GM18909 (cell line): ENCODE results near the gene STK39.
A peak's percentile ranks its signal among the peaks of the same experiment; 100 is the strongest.

Source experiments
- ATAC-seq: cut with Tn5 transposase; IDR thresholded peaks from one replicate; pipeline ENCODE4 v1.9.1; 2021; ENCODE audit warnings: mild to moderate bottlenecking; ENCODE audit not compliant: unreplicated experiment, poor library complexity

Gene STK39

GRCh38 chr2:168211664-168212163 is 35.7 kb downstream of the STK39 start:
- ATAC-seq, result peak; percentile 29

- peak; percentile 55 for ATAC-seq
These were observed 36.4 kb downstream of the STK39 start for GRCh38 chr2:168210895-168211570.

GRCh38 chr2:168210216-168210894 is 37.0 kb downstream of the STK39 start:
- no peak for ATAC-seq

DNA sequence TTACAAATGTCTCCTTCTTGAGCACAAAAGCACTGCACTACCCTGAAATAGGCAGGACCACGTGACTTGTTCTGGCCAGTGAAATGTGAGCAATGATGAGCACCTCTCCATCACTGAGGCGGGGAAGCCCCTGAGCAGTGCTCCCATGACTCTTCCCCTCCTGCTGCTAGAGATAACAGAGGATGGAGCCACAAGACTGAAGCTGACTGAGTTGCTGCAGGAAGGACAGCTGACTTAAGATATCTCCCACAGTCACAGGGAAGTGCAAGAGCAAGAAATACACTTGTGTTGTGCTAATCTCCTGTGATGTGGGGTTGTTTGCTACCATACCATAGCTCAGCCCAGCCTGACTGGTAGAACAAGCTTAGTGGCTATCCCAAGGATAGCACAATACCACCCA is 38.7 kb downstream of the STK39 start:
- ATAC-seq, result no peak

DNA sequence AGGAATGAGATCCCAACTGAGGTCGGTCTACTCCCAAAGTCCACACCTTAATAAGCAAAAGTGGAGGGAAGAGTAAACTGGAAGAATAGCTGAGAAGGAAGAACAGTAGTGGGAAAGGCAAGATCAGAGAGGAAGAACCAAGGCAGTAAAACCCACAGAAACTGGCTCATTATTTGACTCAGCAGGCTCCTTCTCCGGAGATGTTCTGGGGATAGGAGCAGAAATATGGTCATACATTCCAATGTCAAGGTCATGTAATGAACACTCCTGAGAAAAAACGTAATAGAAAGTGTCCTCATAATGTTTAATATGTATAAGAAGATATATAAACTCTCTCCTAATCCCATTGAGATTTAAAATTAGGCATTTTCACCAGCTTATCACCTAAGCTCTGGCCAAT is 39.5 kb downstream of the STK39 start:
- ATAC-seq, result no peak

DNA sequence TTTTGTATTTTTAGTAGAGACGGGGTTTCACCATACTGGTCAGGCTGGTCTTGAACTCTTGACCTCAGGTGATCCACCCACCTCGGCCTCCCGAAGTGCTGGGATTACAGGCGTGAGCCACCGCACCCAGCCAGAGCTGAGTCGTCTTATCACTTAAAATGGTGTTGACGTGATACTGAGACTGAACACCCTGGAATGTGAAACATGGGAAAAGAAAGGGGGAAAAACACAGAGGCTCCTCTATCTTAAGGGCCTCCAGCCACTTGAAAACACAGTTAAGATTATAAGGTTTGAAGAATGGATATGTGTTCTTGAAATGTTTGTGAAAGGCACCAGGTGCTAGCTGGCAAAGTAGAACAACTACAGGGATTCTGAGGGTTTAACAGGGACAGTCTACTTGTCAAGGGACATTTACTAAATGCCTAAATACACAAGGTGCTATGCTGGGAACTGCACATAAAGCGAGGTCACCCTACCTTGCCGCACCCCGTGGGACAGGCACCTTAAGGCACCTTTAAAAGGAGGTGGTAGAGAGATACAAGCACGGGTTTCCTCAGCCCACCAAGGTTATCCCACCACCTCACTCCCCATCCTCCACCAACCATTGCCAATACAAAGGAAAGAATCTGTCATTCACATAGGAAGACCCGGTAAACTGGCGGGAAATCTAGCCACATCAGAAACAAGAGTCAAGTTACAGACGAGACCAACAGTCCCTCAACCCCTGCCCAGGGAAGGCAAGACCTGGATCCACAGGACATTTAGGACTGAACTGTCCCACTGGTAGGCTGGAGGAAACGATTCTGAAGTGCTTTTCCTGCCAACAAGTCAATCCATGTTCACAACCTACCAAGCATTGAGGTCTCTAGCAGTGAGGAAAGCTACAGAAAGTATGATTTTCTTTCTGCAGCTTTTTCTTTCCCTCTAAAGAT is 43.4 kb downstream of the STK39 start:
- no peak for ATAC-seq

GRCh38 chr2:168201584-168202116 is 45.7 kb downstream of the STK39 start:
- ATAC-seq, result no peak

GRCh38 chr2:168200930-168201583 is 46.3 kb downstream of the STK39 start:
- ATAC-seq, result no peak

- no peak for ATAC-seq
These were observed 48.8 kb downstream of the STK39 start for GRCh38 chr2:168198476-168199207.

GRCh38 chr2:168196764-168197180 is 50.6 kb downstream of the STK39 start:
- no peak for ATAC-seq

GRCh38 chr2:168194784-168195522 is 52.4 kb downstream of the STK39 start:
- ATAC-seq, result peak; percentile 96

DNA sequence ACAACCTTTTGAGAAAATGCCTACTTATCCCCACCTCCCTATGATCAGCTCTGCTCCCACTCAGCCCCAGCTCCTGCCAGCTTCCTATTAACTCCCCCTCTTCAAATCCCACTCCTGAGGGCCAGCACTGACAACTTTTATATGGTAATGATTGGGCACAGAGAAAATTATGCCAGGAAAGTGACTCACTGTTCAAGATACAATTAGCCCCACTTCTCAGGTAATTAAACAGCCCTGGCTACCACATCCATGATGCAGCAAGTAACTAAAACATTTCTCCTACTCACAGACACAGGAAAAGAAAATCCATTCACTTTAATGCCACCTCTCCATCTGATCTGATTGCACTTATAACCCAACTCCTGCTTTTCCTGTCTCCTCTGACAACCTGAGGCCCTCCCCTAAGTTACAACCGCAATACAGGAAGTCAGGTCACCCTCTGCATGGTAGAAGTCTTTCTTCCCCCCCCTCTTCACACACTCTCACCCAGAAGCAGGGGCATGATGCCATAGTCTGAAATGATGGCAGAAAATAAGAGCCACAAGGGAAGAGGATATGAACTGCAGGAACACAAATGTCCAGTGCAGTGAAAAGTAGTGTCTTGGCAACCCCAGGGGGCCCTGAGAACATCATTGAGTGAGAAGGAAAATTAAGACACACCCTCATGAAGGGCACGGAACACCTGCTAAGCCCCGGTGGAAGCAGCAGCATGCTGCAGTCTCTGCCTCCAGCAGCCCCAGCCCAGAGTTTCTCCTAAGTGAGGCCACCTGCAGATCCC is 54.4 kb downstream of the STK39 start:
- ATAC-seq, result no peak

DNA sequence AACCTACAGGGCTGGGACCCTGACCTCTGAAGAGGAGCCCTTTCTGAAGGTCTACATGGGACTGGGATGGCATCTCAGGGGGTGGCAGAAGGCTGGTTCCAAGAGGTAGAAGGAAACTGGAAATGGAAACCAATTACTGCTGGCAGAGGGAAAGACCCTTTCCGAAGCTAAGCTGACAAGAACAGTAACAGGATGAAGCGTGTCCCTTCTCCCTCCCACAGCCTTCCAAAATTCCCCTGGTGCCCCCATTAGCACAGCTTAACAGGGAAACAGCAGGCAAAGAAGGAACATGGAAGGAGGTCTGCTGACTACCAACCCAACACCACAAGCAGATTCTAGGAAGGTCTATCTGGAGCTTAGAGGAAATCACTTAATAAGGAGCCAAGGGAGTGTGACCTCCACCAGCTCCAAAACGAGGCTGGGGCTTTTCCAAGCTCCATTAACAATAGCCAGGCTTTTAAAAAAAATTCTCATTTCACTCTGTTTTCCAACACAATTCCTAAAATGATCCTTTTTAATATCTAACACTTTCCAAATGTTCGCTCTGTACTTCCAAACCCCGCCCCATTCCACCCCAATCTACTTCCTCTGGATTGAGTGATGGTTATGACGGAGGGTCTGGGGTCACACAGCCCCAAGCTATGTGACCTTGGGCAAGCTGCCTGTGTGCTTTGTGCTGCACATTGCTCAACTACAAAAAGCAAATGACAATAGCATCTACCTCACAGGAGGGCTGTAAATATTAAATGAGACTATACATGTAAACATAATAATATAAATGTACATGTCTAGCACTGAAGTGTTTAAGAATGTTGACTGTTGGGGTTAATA is 55.2 kb downstream of the STK39 start:
- ATAC-seq, result no peak

GRCh38 chr2:168190590-168191336 is 56.6 kb downstream of the STK39 start:
- no peak for ATAC-seq

GRCh38 chr2:168189835-168190569 is 57.4 kb downstream of the STK39 start:
- ATAC-seq, result no peak

DNA sequence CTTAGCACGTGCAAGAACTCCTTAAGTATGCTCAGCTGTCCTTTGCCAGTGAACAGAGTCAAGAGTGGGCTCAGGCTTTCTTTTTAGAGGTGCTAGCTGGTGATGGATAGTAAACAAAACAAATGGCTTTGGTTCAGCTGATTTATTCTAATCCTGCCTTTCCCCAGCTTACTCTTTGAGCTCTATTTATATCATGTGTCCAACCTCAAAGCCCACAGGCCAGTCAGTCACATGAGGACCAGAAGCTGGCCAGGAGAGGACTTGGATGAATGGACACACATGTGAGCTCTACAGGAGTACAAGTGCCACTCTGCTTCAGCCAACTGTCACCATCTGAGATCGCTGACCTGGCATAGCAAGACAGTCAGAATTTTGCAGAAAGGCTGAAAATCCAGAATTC is 59.4 kb downstream of the STK39 start:
- ATAC-seq, result no peak
